ENCODE measurements around the gene SEC23A.

- TF ChIP-seq YY1 (IDR thresholded peaks at IDR 0.05; ENCODE audit: low read depth) (no peak), CREB1 (IDR thresholded peaks at IDR 0.05; ENCODE audit: low read depth) (no peak)
Measured at GRCh38 chr14:39033371-39033770, 69.7 kb downstream of the SEC23A start.

Data from Ishikawa (cell line).